ENCODE data around the gene GABRA6.

Gene GABRA6

DNA sequence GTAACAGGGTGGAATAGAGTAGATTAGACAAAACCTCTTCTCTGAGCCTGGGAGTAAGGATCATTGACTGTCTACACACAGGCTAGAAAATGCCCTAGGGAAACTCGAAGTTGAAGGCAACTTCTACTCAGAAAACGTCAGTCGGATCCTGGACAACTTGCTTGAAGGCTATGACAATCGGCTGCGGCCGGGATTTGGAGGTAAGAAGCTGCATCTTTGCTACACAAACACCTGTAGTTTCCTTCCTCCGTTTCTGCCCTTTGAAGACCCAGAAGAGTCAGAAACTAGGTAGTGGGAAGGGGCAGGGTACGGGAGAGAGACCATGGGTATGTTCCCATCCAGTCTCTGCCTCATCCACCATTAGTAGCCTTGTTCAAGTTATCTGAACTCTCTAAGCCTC, 628 bp downstream of the GABRA6 start:
- H3K4me2 ChIP-seq (ENCODE audit: low read depth, low read length): no peak overlapping the region
- no peak overlapping the region for H2AFZ ChIP-seq (ENCODE audit: low read length)
- no peak for TF ChIP-seq EZH2 (optimal IDR thresholded peaks at IDR 0.05; ENCODE audit: low read depth, low read length)
- TF ChIP-seq, protein P1, sequence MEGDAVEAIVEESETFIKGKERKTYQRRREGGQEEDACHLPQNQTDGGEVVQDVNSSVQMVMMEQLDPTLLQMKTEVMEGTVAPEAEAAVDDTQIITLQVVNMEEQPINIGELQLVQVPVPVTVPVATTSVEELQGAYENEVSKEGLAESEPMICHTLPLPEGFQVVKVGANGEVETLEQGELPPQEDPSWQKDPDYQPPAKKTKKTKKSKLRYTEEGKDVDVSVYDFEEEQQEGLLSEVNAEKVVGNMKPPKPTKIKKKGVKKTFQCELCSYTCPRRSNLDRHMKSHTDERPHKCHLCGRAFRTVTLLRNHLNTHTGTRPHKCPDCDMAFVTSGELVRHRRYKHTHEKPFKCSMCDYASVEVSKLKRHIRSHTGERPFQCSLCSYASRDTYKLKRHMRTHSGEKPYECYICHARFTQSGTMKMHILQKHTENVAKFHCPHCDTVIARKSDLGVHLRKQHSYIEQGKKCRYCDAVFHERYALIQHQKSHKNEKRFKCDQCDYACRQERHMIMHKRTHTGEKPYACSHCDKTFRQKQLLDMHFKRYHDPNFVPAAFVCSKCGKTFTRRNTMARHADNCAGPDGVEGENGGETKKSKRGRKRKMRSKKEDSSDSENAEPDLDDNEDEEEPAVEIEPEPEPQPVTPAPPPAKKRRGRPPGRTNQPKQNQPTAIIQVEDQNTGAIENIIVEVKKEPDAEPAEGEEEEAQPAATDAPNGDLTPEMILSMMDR (IDR thresholded peaks at IDR 0.05; ENCODE audit: low read length): no peak
- no peak for TF ChIP-seq EZH2phosphoT487 (IDR thresholded peaks at IDR 0.05; ENCODE audit: low read length)
- H4K20me1 ChIP-seq (ENCODE audit: insufficient read depth, low read length): no peaks in the 10 kb centered on the region
- no peaks in the 10 kb centered on the region for H3K27me3 ChIP-seq (replicated peaks; ENCODE audit: insufficient read depth, low read length)
- no peak overlapping the region for H3K27ac ChIP-seq (ENCODE audit: low read length)
- H3K79me2 ChIP-seq (ENCODE audit: low read length): no peaks in the 10 kb centered on the region
- no peaks in the 10 kb centered on the region for H3K9me2 ChIP-seq (replicated peaks; ENCODE audit: insufficient read depth, low read length)
- no peak for DNase-seq
- no peaks in the 10 kb centered on the region for H3K4me1 ChIP-seq (ENCODE audit: low read length)
- H3K9ac ChIP-seq (ENCODE audit: low read length): no peak overlapping the region
- H3K4me3 ChIP-seq (ENCODE audit: low read length): no peak overlapping the region
- no peaks in the 10 kb centered on the region for H3K9me3 ChIP-seq (replicated peaks; ENCODE audit: insufficient read depth, low read length)
- H3F3A ChIP-seq (ENCODE audit: insufficient read depth, low read length): no peaks in the 10 kb centered on the region
- H3K36me3 ChIP-seq (replicated peaks; ENCODE audit: insufficient read depth, low read length): no peaks in the 10 kb centered on the region

DNA sequence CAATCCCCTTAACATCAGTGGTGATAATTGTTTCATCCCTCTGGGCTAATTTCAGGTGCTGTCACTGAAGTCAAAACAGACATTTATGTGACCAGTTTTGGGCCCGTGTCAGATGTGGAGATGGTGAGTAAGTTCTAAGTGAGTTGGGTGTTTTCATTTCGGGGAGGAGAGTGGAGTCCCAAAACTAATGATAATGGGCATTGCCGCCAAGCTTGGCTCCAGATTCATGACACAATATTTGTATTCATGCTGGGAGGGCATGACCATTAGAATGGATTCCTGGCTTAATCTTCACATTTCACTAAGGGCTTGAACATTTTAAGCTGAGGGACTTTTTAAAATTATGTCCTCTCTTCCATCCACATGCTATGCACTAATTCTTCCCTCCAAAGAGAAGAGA, 1.4 kb downstream of the GABRA6 start:
- TF ChIP-seq EZH2 (optimal IDR thresholded peaks at IDR 0.05; ENCODE audit: low read depth, low read length) (no peak), EZH2phosphoT487 (IDR thresholded peaks at IDR 0.05; ENCODE audit: low read length) (no peak)
- TF ChIP-seq, protein P1 (IDR thresholded peaks at IDR 0.05; ENCODE audit: low read length): no peak

DNA sequence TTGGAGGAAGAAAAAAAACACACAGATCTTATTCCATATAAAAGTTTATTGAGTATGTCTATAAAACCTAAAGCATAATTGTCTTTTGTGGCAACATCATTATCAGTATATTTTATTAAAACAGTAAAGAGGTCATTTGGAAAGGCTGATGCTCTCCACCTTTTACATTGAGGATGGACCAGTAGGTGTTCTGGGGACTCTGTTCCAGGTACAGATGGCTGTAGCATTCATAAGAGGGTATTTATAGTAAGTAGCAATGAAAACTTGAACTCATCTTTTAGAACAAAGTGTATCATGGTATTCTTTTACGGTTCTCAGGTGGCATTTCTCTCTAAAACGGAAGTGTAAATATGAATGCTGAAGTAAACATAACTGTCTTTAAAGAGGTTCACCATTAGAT, 1.8 kb downstream of the GABRA6 start:
- no peaks in the 10 kb centered on the region for H3K9me2 ChIP-seq (replicated peaks; ENCODE audit: insufficient read depth, low read length)
- no peaks in the 10 kb centered on the region for H3K9me3 ChIP-seq (replicated peaks; ENCODE audit: insufficient read depth, low read length)
- no peaks in the 10 kb centered on the region for H3K27me3 ChIP-seq (replicated peaks; ENCODE audit: insufficient read depth, low read length)
- no peak for DNase-seq
- H4K20me1 ChIP-seq (ENCODE audit: insufficient read depth, low read length): no peaks in the 10 kb centered on the region
- H3K9ac ChIP-seq (ENCODE audit: low read length): no peak overlapping the region
- H3K79me2 ChIP-seq (ENCODE audit: low read length): no peaks in the 10 kb centered on the region
- H3K36me3 ChIP-seq (replicated peaks; ENCODE audit: insufficient read depth, low read length): no peaks in the 10 kb centered on the region
- H3K4me1 ChIP-seq (ENCODE audit: low read length): no peaks in the 10 kb centered on the region
- no peak overlapping the region for H3K4me2 ChIP-seq (ENCODE audit: low read depth, low read length)
- no peaks in the 10 kb centered on the region for H3F3A ChIP-seq (ENCODE audit: insufficient read depth, low read length)
- TF ChIP-seq EZH2phosphoT487 (IDR thresholded peaks at IDR 0.05; ENCODE audit: low read length): no peak
- H3K27ac ChIP-seq (ENCODE audit: low read length): no peak overlapping the region
- H3K4me3 ChIP-seq (ENCODE audit: low read length): no peak overlapping the region
- H2AFZ ChIP-seq (ENCODE audit: low read length): no peak overlapping the region

More for the DNA sequence above, 1.4 kb downstream of the GABRA6 start:
- no peak overlapping the region for H2AFZ ChIP-seq (ENCODE audit: low read length)
- H3K9ac ChIP-seq (ENCODE audit: low read length): no peak overlapping the region
- H3K4me2 ChIP-seq (ENCODE audit: low read depth, low read length): no peak overlapping the region
- no peak for DNase-seq
- no peak overlapping the region for H3K4me3 ChIP-seq (ENCODE audit: low read length)
- no peaks in the 10 kb centered on the region for H3K79me2 ChIP-seq (ENCODE audit: low read length)
- no peak overlapping the region for H3K27ac ChIP-seq (ENCODE audit: low read length)
- no peaks in the 10 kb centered on the region for H4K20me1 ChIP-seq (ENCODE audit: insufficient read depth, low read length)
- H3K9me2 ChIP-seq (replicated peaks; ENCODE audit: insufficient read depth, low read length): no peaks in the 10 kb centered on the region
- H3K9me3 ChIP-seq (replicated peaks; ENCODE audit: insufficient read depth, low read length): no peaks in the 10 kb centered on the region
- H3F3A ChIP-seq (ENCODE audit: insufficient read depth, low read length): no peaks in the 10 kb centered on the region
- H3K27me3 ChIP-seq (replicated peaks; ENCODE audit: insufficient read depth, low read length): no peaks in the 10 kb centered on the region
- no peaks in the 10 kb centered on the region for H3K36me3 ChIP-seq (replicated peaks; ENCODE audit: insufficient read depth, low read length)
- no peaks in the 10 kb centered on the region for H3K4me1 ChIP-seq (ENCODE audit: low read length)

DNA sequence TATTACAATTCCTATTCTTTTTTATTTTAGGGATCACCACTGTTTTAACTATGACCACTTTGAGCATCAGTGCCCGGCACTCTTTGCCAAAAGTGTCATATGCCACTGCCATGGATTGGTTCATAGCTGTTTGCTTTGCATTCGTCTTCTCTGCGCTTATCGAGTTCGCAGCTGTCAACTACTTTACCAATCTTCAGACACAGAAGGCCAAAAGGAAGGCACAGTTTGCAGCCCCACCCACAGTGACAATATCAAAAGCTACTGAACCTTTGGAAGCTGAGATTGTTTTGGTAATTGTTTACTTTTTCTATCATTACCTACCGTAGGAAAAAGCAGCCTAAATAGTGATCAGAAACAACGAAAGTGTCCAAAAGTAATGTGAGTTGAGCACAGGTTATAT, 6.4 kb downstream of the GABRA6 start:
- no peak for TF ChIP-seq EZH2phosphoT487 (IDR thresholded peaks at IDR 0.05; ENCODE audit: low read length)
- no peak for TF ChIP-seq EZH2 (optimal IDR thresholded peaks at IDR 0.05; ENCODE audit: low read depth, low read length)
- TF ChIP-seq, protein P1 (IDR thresholded peaks at IDR 0.05; ENCODE audit: low read length): no peak
- Histone ChIP-seq H3K36me3 (replicated peaks; ENCODE audit: insufficient read depth, low read length) (no peaks in the 10 kb centered on the region), H3K9me2 (replicated peaks; ENCODE audit: insufficient read depth, low read length) (no peaks in the 10 kb centered on the region), H3K4me3 (ENCODE audit: low read length) (no peak overlapping the region), H3K4me1 (ENCODE audit: low read length) (no peaks in the 10 kb centered on the region), H4K20me1 (ENCODE audit: insufficient read depth, low read length) (no peaks in the 10 kb centered on the region), H3F3A (ENCODE audit: insufficient read depth, low read length) (no peaks in the 10 kb centered on the region), H3K27me3 (replicated peaks; ENCODE audit: insufficient read depth, low read length) (no peaks in the 10 kb centered on the region), H3K9me3 (replicated peaks; ENCODE audit: insufficient read depth, low read length) (no peaks in the 10 kb centered on the region), H3K27ac (ENCODE audit: low read length) (no peak overlapping the region), H3K4me2 (ENCODE audit: low read depth, low read length) (no peak overlapping the region), H2AFZ (ENCODE audit: low read length) (no peak overlapping the region), H3K9ac (ENCODE audit: low read length) (no peak overlapping the region), H3K79me2 (ENCODE audit: low read length) (no peaks in the 10 kb centered on the region)
- DNase-seq: no peak

Measured in MM.1S (cell line).